IMR-90 (cell line): Measurements from ENCODE around the gene USP25. TPM values are rescaled to one million over a fixed set of nuclear protein-coding genes. Genes with fewer than 3 reads are reported as not detected.

Source experiments
- ATAC-seq: fragments of 200-7000 bp; cut with Tn5 transposase; 2 replicates; pipeline ENCODE4 v1.9.1; 2020; ENCODE audit warnings: low read depth, mild to moderate bottlenecking, moderate library complexity
- BruUV-seq: library from RNA; stranded (reverse); fragments of 400-500 nt; replicated peaks from 2 replicates; lab custom pipeline; 2021; lab: Mats Ljungman, UMichigan
- CTCF ChIA-PET: fragments of 300-600 bp; formaldehyde crosslinking; extraction: SDS; loops from one replicate; lab custom pipeline; 2021; ENCODE audit warnings: antibody characterized with exemption; lab: Yijun Ruan, JAX
- POLR2A ChIA-PET: fragments of 300-600 bp; sonication (Branson Sonifier 250); formaldehyde crosslinking; loops from one replicate; lab custom pipeline; 2022; ENCODE audit warnings: antibody characterized with exemption; ENCODE audit not compliant: unreplicated experiment; lab: Charles Lee
- DNase-seq: peaks from one replicate; pipeline ENCODE4 v3.0.0; 2013
- H2AFZ ChIP-seq: replicated peaks from 2 replicates; pipeline ENCODE3; 2013; ENCODE audit warnings: low read length, mild to moderate bottlenecking; ENCODE audit not compliant: poor library complexity
- H2AK5ac ChIP-seq: 2 replicates; pipeline ENCODE4 v1.6.1; 2013; ENCODE audit warnings: low read depth, low read length, inconsistent platforms
- H2AK9ac ChIP-seq: replicated peaks from 2 replicates; pipeline ENCODE3; 2013; ENCODE audit warnings: mild to moderate bottlenecking, low read depth, low read length, moderate library complexity; ENCODE audit not compliant: poor library complexity
- H2BK120ac ChIP-seq: 2 replicates; pipeline ENCODE4 v1.6.1; 2013; ENCODE audit warnings: low read depth, low read length, inconsistent platforms
- H2BK15ac ChIP-seq: 3 replicates; pipeline ENCODE4 v1.6.1; 2013; ENCODE audit warnings: low read depth, low read length, inconsistent platforms
- H2BK20ac ChIP-seq: 2 replicates; pipeline ENCODE4 v1.6.1; 2013; ENCODE audit warnings: low read depth, mild to moderate bottlenecking, inconsistent platforms, low read length, moderate library complexity
- H2BK5ac ChIP-seq: 2 replicates; pipeline ENCODE4 v1.6.1; 2013; ENCODE audit warnings: mild to moderate bottlenecking, low read depth, low read length, inconsistent platforms; ENCODE audit not compliant: poor library complexity, severe bottlenecking
- H3K14ac ChIP-seq: replicated peaks from 2 replicates; pipeline ENCODE4 v1.6.1; 2013; ENCODE audit warnings: low read depth, low read length, inconsistent platforms
- H3K18ac ChIP-seq: 2 replicates; pipeline ENCODE4 v1.6.1; 2013; ENCODE audit warnings: low read depth, low read length, control low read depth
- H3K23ac ChIP-seq: 2 replicates; pipeline ENCODE4 v1.6.1; 2013; ENCODE audit warnings: low read depth, low read length, inconsistent platforms
- H3K27ac ChIP-seq: 2 replicates; pipeline ENCODE4 v1.5.1; 2013; ENCODE audit warnings: mild to moderate bottlenecking, control low read depth, low read length; ENCODE audit not compliant: insufficient read depth
- H3K27me3 ChIP-seq: 2 replicates; pipeline ENCODE4 v1.6.1; 2013; ENCODE audit warnings: low read length; ENCODE audit not compliant: control insufficient read depth, insufficient read depth
- H3K36me3 ChIP-seq: 2 replicates; pipeline ENCODE4 v1.6.1; 2013; ENCODE audit warnings: low read length, mixed read lengths; ENCODE audit not compliant: control insufficient read depth, insufficient read depth
- H3K4ac ChIP-seq: 2 replicates; pipeline ENCODE4 v1.6.1; 2013; ENCODE audit warnings: low read depth, low read length, inconsistent platforms
- H3K4me1 ChIP-seq: 2 replicates; pipeline ENCODE4 v1.6.1; 2013; ENCODE audit warnings: low read length, mixed read lengths; ENCODE audit not compliant: control insufficient read depth, insufficient read depth
- H3K4me2 ChIP-seq: 2 replicates; pipeline ENCODE4 v1.6.1; 2013; ENCODE audit warnings: low read depth, mild to moderate bottlenecking, control low read depth, low read length, moderate library complexity
- H3K4me3 ChIP-seq: 2 replicates; pipeline ENCODE4 v1.5.1; 2013; ENCODE audit warnings: low read depth, mild to moderate bottlenecking, control low read depth, low read length, moderate library complexity; ENCODE audit not compliant: insufficient read depth
- H3K56ac ChIP-seq: 2 replicates; pipeline ENCODE4 v1.6.1; 2013; ENCODE audit warnings: low read length, inconsistent platforms; ENCODE audit not compliant: insufficient read depth; ENCODE audit errors: extremely low read depth
- H3K79me1 ChIP-seq, 2 experiments: 2 replicates each; pipeline ENCODE4 v1.6.1; 2013; ENCODE audit warnings: low read length in 2 of 2, inconsistent platforms in 1 of 2, low read depth in 1 of 2
- H3K9ac ChIP-seq: 2 replicates; pipeline ENCODE4 v1.6.1; 2013; ENCODE audit warnings: low read depth, low read length, control low read depth
- H3K9me1 ChIP-seq: 2 replicates; pipeline ENCODE4 v1.6.1; 2013; ENCODE audit warnings: low read length, inconsistent platforms; ENCODE audit not compliant: insufficient read depth
- H3K9me3 ChIP-seq: 2 replicates; pipeline ENCODE4 v1.6.1; 2013; ENCODE audit warnings: low read length; ENCODE audit not compliant: control insufficient read depth, insufficient read depth
- H4K20me1 ChIP-seq: 2 replicates; pipeline ENCODE4 v1.6.1; 2013; ENCODE audit warnings: low read length, inconsistent platforms; ENCODE audit not compliant: insufficient read depth
- H4K5ac ChIP-seq: 2 replicates; pipeline ENCODE4 v1.6.1; 2013; ENCODE audit warnings: mild to moderate bottlenecking, low read depth, low read length, control low read depth
- H4K8ac ChIP-seq, 2 experiments: 2 replicates each; pipeline ENCODE4 v1.6.1; 2013; ENCODE audit warnings: low read depth in 2 of 2, low read length in 2 of 2, control low read depth in 1 of 2, inconsistent platforms in 1 of 2
- H4K91ac ChIP-seq: 2 replicates; pipeline ENCODE4 v1.6.1; 2013; ENCODE audit warnings: low read depth, low read length, inconsistent platforms; ENCODE audit not compliant: insufficient read depth
- BHLHE40 ChIP-seq: fragments of 150-350 bp; IDR thresholded peaks from 2 replicates; pipeline ENCODE4 v1.6.1; 2016; ENCODE audit warnings: mild to moderate bottlenecking, low read depth, low read length
- CHD1 ChIP-seq: IDR thresholded peaks from 2 replicates; pipeline ENCODE4 v1.6.1; 2012; ENCODE audit warnings: low read depth, low read length, improper control_type of control experiment
- FOS ChIP-seq: fragments of 150-350 bp; IDR thresholded peaks from 2 replicates; pipeline ENCODE4 v1.6.1; 2016; ENCODE audit warnings: low read depth, low read length
- MAFK ChIP-seq: IDR thresholded peaks from 2 replicates; pipeline ENCODE4 v1.6.1; 2012; ENCODE audit warnings: low read depth, low read length, improper control_type of control experiment
- MAZ ChIP-seq: IDR thresholded peaks from 2 replicates; pipeline ENCODE4 v1.6.1; 2012; ENCODE audit warnings: low read depth, mild to moderate bottlenecking, low read length, improper control_type of control experiment, moderate library complexity, borderline replicate concordance
- RAD21 ChIP-seq: IDR thresholded peaks from 2 replicates; pipeline ENCODE4 v1.6.1; 2012; ENCODE audit warnings: low read length, improper control_type of control experiment
- WGBS, 2 experiments: methylation state at CpG; one replicate each; pipeline versions ENCODE4 v1.1.5 to v1.1.7; 2013; ENCODE audit warnings: missing lambda C conversion rate in 2 of 2; ENCODE audit not compliant: insufficient read length in 1 of 2; ENCODE audit errors: extremely low coverage in 2 of 2; 5-methylcytosine and 5-hydroxymethylcytosine counted together
- dilution Hi-C: fragments of 300-500 bp; cut with HindIII; formaldehyde crosslinking; loops from one replicate; pipeline ENCODE4 v1.14.3; 2018; ENCODE audit warnings: low sequenced_read_pairs; ENCODE audit not compliant: unreplicated experiment
- in situ Hi-C: fragments of 300-500 bp; cut with MboI; formaldehyde crosslinking; loops from 3 replicates; pipeline ENCODE4 v1.14.3; 2019; ENCODE audit warnings: low sequenced_read_pairs, inconsistent platforms, mixed read lengths
- intact Hi-C: fragments of 100-400 bp; cut with micrococcal nuclease; formaldehyde crosslinking; loops from 2 replicates; pipeline ENCODE4 v1.10.0; 2022
- polyA plus RNA-seq, 3 experiments: library from polyadenylated mRNA; depleted of rRNA; stranded (reverse); fragments of >200 nt; gene quantifications; 2 replicates each; pipeline ENCODE4 v1.2.3, GENCODE V29; 2012; ENCODE audit warnings: low replicate concordance in 1 of 3
- total RNA-seq: library from RNA; depleted of rRNA; stranded (reverse); fragments of >200 nt; gene quantifications from 2 replicates; pipeline ENCODE4 v1.2.3, GENCODE V29; 2012
- TF ChIP-seq, protein P1 (sequence below): conservative IDR thresholded peaks from 2 replicates; pipeline ENCODE4 v1.5.1; 2012; ENCODE audit warnings: mild to moderate bottlenecking, low read depth, low read length, improper control_type of control experiment

Gene USP25
- total and polyA plus RNA-seq, 2 of the 4 experiments (the other 2 are of a cell fraction): 9.3 to 23.3 TPM

DNA sequence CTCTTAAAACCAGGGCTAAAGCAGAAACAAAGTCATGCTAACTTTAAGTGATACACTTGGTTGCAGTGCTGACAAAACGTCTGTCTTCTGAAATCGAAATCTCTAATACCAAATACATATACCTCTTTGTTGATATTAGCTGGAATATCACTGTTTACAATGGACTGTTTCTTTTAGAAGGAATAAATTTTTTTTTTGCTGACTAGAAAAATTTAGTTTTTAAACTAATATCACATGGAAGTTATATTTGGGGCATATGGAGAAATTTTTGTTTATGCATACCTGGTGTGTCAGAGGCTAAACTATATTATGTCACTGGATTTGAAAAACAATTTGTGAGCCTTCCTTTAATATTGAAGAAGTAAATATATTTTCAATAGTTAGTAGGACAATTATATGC lies 39.1 kb downstream of the USP25 start:
- dilution Hi-C loops (no loop called here), in situ Hi-C loops (no loop called here), intact Hi-C loops (no loop called here)
- no peak overlapping the region for H2BK5ac ChIP-seq
- no peak overlapping the region for H4K5ac ChIP-seq
- 0 out of 2 replicates have a peak, but pooled peaks cover 6% of the 10 kb centered on the region for H3K9me1 ChIP-seq
- H3K14ac ChIP-seq: no peak overlapping the region
- peaks cover 7% of the 10 kb centered on the region for H3K4me1 ChIP-seq
- no peak overlapping the region for H3K18ac ChIP-seq
- H3K9ac ChIP-seq: no peak overlapping the region
- no peak overlapping the region for H2BK120ac ChIP-seq
- BruUV-seq: no TSS peak
- no peak overlapping the region for H2BK15ac ChIP-seq
- H2BK20ac ChIP-seq: no peak overlapping the region
- ATAC-seq: no peak
- DNase-seq: no peak
- ChIA-PET CTCF (interaction anchor here (0.6 kb wide), 1 partner anchor 44 kb away, joined by 3 read pairs; no protein-coding TSS in a partner anchor), POLR2A (no interaction called here)
- no peak overlapping the region for H3K27ac ChIP-seq
- peaks cover 10 to 31% of the 10 kb centered on the region in 2 experiments; a peak in 3 of 4 replicates for H3K79me1 ChIP-seq
- H4K20me1 ChIP-seq: no peaks in the 10 kb centered on the region; the same call in 1 of the 2 replicates
- no peak overlapping the region for H2AK9ac ChIP-seq
- no peak overlapping the region for H2AK5ac ChIP-seq
- H3K4me2 ChIP-seq: no peak overlapping the region
- WGBS, 2 experiments: no CpG with 5 or more reads among the region's 2 CpGs
- H3K9me3 ChIP-seq: no peaks in the 10 kb centered on the region
- no peak overlapping the region for H3K56ac ChIP-seq
- H4K91ac ChIP-seq: no peak overlapping the region
- no peaks in the 10 kb centered on the region for H3K27me3 ChIP-seq
- H3K23ac ChIP-seq: no peak overlapping the region
- no peak overlapping the region for H3K4me3 ChIP-seq
- no peaks in the 10 kb centered on the region for H3K36me3 ChIP-seq
- no peak for TF ChIP-seq FOS
- 0 out of 2 replicates have a peak, but pooled peaks have one; percentile 10 for TF ChIP-seq MAFK
- TF ChIP-seq RAD21: no peak
- TF ChIP-seq, protein P1, sequence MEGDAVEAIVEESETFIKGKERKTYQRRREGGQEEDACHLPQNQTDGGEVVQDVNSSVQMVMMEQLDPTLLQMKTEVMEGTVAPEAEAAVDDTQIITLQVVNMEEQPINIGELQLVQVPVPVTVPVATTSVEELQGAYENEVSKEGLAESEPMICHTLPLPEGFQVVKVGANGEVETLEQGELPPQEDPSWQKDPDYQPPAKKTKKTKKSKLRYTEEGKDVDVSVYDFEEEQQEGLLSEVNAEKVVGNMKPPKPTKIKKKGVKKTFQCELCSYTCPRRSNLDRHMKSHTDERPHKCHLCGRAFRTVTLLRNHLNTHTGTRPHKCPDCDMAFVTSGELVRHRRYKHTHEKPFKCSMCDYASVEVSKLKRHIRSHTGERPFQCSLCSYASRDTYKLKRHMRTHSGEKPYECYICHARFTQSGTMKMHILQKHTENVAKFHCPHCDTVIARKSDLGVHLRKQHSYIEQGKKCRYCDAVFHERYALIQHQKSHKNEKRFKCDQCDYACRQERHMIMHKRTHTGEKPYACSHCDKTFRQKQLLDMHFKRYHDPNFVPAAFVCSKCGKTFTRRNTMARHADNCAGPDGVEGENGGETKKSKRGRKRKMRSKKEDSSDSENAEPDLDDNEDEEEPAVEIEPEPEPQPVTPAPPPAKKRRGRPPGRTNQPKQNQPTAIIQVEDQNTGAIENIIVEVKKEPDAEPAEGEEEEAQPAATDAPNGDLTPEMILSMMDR: no peak
- TF ChIP-seq BHLHE40: no peak
- TF ChIP-seq MAZ: no peak
- TF ChIP-seq CHD1: no peak
- H2AFZ ChIP-seq: no peak overlapping the region
- H4K8ac ChIP-seq: no peak overlapping the region
- H3K4ac ChIP-seq: no peak overlapping the region
